Activated CD4-positive, CD25-positive, alpha-beta regulatory T cell treated with anti-CD3 and anti-CD28 coated beads, Interleukin-2, amount 50 U/mL, for 24 hours (primary cell): Measurements from ENCODE around the gene ZNF644.

Experiments used
- ATAC-seq, 2 donors: fragments of 150-1000 bp; cut with Tn5 transposase; one replicate each; pipeline ENCODE4 v1.10.0; 2021; ENCODE audit warnings: mild to moderate bottlenecking in 1 of 2, moderate library complexity in 1 of 2

ZNF644 gene

DNA sequence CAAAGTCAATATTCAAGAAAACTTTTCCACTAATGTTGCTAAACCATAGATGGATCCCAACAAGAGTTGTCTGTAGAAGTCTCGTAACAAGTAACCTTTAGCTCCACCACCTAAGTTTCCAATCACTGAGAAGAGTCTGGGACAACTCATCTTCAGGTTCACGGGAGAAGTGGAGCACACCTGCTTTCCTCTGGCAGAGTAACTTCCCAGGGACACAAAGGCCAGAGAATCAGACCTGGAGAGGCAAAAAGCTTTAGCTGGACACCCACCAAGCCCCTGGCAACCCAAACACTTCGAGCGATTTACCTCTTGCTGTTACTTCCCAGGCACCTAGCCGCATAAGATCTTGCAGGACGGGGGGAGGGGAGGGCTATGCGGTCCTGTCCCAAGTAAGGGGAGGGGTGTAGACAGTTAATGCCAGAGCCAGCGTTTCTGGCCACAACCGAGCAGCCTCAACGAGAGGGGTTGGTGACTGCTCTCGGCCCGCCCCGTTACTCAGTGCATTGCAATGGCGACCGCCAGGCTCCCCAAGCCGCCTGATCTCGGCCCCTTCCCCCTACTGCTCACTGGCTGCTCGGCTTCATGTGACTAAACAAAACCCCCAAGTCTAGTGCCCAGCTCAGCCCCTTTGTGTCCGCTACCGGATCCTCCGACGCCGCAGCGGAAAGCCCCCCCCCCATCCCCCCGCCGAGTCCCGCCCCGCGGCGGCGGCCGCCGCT, 709 bp downstream of the ZNF644 start:
- ATAC-seq, result peak; percentile 56 to 57

DNA sequence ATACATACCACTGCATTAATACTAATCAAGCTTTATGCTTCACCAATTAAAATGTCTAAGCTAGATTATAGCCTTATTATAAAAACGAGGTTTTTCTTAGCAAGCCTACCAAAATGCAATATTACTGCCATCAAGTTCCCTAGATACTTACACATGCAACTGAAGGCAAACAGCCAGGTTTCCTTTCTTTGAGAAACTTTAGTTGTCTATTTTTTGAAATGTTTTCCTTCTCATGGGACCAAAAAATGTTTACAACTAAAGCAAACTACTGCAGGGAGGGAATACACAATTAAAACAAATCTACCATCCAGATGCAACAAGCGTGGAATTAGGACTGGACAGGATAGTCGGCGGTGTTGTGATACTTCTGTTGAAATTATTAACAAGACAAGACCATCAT, 1.3 kb downstream of the ZNF644 start:
- ATAC-seq, result no peak

DNA sequence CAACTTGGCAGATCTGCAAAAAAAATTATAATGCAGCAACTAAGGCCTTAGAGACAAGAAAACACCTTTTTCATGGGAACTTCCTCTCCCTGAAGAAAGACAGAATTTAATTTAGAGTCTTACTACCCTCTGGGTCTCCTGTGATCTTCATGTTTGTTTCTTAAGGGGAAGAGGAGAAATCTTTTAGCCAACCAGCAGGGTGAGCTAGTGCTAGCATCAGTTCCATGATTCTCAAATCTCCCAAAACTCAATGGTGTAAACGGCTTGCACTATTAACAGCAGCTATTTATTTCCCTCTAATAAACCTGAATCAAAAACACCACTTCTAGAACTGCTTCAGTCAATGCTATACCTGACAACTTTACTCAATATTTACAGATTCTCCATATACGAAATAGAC, 3.8 kb downstream of the ZNF644 start:
- ATAC-seq, result no peak

DNA sequence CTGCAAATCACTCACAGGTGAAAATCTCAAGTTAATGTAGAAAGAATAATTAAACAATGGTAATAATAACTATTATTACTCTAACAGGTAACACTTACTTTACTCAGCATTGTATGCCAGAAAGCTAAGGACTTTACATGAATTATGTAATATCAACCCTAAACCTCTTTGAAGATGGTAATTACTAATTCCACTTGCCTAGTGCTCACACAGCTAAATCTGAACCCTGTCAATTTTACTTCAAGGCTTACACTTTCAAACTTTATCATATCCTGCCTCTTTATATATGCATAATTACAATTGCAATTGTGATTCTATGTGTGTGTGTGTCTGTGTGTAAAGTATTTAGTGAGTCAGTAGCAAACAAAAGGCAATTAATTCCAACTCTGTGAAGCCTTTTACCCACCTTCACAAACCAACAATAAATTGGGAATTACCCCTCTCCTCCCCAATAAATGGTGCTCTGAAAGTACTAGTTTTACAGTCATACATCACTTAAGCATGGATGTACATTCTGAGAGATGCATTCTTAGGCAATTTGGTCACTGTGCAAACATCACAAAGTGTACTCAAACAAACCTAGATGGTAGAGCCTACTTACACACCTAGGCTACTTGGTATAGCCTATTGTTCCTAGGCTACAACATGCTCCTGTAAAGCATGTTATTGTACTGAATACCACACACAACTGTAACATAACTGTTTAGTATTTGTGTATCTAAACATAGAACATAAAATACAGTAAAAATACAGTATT, 5.9 kb downstream of the ZNF644 start:
- ATAC-seq, result peak; percentile 51 to 55

DNA sequence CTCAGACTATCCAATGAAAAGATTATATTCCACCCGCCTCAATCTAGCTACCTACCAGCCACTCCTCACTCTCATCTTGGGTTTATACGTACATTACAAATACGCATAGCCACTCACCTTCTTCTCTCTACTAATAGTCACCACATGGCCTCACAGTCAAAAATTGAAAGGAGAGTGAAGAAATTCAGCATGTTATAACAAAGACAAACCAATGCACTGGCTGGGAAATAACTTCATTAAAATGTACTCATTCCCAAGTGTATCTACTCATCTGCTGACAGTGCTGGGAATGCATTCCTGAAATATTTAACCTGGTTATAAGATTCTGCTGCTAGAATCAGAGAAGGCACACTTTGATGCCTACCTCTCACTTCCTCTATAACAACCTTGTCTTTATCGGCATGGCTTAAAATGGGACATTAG, 6.5 kb downstream of the ZNF644 start:
- ATAC-seq, result no peak

DNA sequence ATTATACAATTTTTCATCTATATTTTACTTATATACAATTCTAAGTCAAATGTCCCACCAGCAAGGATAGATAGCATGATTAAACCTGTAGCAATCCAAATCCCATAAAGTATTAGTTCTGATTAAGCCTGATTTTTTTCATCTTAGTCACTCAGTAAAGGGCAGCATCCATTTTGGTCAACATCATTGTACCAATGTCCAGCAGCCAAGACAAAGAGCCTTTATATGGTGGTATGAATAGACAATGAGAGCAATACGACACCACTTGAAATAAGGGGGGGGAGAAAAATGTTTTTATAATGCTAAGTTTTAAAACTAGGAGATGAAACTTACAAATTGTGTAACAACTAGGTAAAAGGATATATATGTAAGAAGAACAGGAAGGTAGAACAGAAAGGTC, 7.4 kb downstream of the ZNF644 start:
- no peak for ATAC-seq

DNA sequence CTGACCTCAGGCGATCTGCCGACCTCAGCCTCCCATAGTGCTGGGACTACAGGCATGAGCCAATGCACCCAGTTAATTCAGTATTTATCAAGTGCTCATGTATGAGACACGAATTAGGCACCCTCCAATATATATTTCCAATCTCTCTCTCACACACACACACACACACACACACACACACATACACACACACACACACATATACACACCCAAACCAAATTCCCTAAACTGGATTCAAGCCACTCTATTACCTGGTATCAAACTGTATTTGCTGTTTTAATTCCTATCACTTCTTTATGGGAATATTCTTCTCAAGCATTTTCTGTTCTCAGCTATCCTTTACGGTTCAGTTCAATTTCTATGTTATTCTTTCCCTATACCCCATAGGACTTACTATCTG, 8.5 kb downstream of the ZNF644 start:
- no peak for ATAC-seq

DNA sequence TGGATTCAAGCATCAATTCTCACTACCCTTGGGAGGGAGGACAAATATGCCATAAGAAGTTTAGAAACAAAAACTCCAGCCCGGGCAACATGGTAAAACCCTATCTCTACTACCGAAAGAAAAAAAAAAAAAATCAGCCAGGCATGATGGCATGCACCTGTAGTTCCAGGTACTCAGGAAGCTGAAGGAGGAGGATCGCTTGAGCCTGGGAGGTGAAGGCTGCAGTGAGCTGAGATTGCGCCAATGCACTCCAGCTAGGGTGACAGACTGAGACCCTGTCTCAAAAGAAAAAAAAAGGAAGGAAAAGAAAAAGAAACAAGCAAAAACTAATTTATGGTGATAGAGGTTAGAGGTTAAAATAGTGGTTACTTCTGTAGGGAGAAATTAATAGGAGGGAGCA, 9.6 kb downstream of the ZNF644 start:
- ATAC-seq, result no peak

DNA sequence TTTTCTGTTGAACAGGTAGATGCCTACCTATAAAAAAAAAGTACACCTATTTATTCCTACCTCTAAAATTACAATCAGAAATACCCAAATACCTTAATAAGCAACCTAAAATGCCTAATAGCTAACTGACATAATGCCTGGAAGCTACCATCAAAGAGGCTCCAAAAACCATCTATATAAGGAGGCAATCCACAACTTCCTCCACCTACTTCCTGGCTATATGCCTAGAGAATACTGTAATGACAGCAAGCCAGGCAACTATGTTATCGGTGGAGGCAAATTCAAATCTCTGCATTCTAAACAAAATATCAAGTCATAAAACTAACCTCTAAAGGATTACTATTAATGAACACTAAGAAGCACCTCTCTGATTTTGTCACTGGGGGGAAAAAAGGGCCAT, 10.1 kb downstream of the ZNF644 start:
- ATAC-seq, result no peak

DNA sequence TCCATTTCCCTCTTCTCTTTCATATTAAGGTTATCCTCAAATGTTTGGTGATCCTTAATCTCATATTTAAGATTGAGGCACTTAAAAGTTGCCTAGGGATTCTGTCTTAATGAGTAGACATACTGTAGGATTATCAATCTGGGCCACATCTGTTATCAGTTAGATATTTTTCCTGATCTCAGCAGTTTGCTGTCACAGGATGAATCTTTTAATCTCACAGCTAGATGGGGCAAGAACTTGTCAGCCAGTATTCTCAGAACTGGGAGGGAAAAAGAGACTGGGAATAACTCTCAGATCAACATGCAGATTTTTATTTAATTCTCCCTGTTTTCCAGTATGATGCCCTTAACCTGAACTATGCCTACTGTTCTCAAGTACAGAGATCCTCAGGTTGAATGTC, 14.0 kb downstream of the ZNF644 start:
- no peak for ATAC-seq

DNA sequence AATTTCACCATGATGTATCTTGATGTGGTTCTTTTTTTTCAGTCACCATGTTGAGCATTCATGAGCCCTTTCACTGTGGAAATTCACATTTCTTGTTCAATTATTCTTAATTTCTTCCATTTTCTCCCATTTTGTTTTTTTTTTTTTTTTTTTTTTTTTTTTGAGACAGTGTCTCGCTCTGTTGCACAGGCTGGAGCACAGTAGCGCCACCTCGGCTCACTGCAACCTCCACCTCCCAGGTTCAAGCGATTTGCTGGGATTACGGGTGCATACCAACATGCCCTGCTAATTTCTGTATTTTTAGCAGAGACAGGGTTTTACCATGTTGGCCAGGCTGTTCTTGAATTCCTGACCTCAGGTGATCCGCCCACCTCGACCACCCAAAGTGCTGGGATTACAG, 14.7 kb downstream of the ZNF644 start:
- ATAC-seq, result no peak

DNA sequence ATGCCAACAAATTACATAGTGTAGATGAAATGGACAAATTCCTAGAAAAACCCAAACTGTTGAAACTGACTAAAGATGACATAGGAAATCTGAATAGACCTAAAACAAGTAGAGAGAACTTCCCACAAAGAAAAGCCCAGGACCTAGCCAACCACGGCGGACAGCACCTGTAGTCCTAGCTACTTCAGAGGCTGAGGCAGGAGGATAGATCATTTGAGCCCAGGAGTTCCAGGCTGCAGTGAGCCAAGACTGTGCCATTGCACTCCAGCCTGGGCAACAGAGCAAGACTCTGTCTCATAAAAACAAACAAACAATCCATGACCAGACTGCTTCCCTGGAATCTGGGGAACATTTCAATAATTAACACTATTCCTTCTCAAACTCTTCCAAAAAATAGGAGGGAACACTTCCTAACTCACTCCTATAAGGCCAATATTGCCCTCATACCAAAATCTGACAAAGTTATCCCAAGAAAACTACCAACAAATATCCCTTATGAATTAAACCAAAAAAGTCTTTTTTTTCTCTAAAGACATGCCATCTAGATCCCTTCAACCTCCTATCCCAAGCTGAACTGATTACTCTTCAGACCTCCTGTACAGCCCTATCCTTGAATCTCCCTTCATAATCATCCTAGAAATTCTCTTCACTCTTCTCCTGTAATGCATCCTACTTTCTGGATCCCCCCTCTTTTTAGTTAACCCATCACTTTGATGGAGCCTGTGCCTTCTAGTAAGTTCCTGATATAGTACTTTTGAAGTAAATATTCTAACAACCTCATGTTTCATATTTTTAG, 15.5 kb downstream of the ZNF644 start:
- no peak for ATAC-seq

DNA sequence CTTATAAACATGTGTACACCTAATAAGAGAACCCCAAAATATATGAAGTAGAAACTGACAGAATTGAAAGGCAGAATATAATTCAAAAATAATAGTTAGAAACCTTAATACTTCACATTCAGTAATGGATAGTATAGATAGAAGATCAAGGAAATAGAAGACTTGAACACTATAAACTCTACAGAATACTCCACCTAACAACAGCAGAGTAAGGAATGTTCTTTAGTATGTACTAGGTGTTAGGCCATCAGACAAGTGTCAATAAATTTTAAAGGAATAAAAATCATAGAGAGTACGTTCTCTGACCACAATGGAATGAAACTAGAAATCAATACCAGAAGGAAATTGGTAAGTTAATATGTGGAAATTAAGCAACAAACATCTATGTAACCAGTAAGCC, 16.6 kb downstream of the ZNF644 start:
- no peak for ATAC-seq

DNA sequence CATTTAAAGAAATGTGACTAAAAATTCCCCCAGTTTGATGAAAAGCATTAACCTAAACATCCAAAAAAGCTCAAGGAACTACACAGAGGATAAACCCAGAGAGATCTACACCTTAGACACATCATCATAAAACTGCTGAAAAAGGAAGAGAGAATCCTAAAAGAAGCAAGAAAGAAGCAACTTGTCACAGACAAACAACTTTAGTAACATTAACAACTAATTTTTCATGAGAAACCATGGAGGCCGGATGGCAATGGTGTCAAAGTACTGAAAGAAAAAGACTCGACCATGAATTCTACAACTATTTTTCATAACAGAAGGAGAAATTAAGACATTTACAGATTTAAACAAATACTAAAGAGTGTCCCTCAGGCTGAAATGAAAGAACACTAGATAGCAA, 17.7 kb downstream of the ZNF644 start:
- no peak for ATAC-seq

DNA sequence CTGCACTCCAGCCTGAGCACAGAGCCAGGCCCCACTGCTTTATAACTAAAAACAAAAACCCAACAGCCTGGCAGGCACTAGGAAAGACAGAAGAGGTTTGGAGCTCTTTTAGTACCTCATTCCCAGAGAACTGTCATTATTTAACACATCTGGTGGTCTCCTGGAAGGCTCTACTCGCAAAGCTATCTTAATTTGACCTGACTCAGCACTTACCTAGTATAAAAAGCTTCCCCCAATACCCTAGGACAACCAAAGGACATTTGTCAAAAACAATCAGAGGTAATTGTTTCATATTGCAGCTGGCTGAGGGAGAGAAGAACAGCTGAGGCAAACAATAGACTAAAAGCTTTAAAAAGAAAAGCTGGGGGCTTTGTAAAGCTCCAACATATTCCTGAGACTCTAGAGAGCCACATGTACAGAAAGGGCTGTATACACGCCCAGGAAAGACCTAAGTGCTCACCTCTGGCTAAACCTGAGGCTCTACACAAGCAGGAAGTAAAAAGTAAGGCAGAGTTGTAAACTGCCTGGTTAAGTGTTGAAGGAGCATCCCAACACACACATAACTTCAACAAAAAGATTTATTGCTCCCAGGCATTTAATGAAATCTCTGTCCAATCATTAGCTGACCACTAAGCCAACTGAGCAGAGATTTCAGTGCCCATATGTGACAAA, 25.0 kb downstream of the ZNF644 start:
- no peak for ATAC-seq

DNA sequence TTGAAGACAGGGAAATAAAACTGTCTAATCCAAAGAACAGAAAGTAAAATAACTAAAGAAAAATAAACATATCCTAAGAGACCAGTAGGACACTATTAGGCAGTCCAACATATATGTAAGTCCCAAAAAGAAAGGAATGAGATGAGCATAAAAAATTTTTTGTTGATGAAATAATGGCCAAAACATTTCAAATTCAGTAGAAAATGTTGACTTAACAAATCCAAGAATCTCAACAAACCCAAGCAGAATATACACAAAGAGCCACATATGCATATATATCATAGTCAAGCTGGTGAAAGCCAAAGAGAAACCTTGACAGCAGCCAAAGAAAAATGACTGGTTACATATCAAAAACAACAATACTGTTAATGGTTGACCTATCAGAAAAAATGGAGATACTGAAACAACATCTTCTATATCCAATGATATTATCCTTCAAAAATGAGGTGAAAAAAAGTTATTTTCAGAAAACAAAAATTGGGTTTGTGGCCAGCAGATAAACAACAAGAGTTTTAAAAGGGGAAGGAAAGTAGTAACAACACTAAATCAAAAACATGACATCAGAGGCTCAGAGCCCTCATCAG, 26.4 kb downstream of the ZNF644 start:
- ATAC-seq, result no peak

DNA sequence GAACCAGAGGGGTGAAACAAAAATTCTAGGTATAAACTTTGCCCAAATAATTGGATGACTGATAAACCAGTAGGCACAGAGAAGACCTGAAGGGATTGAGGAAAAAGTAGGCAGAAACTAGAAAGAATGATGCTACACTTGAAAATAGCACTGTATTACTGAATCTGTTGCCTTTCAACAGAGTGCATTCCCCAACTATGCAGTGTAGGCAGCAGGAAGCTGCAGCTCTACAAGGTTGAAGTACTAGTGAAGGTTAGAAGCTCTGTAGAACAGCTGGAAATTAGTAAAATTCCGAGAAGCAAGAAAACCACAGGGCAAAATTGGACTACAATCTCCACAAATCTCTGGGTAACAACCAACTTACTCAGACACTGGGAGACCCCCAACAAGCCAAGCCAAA, 27.4 kb downstream of the ZNF644 start:
- no peak for ATAC-seq

DNA sequence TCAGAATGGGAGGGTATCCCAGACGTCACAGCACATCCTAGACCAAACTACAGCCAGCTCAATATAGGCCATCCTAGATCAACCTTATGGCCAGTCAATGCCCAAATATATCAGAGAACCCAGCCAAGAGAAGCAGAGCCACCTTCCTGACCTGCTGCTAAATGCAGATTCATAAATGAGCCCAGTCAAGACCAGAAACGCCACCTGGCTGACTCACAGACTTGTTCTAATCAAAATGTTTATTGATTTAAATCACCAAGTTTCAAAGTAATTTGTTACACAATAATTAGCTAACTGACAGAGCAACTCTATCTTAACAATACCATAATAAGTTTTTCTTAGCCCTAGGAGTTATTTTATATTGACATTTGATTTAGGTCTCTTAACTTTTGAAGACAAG, 28.6 kb downstream of the ZNF644 start:
- ATAC-seq, result no peak

DNA sequence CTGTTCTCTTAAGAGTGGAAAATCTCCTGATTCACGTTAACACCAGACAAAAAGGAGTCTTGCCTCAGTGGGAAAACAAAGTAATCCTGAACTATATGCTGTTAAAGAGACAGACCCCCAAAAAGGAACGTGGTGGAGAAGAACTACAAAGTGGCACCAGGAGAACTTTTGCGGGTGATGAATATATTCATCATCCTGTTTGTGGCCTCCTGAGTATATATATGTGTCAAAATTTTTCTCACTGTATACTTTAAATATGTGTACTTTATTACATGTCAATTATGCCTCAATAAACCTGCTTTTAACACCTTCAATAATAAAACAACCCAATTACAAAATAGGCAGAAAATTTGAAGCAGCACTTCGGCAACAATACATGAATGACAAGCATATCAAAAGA, 31.1 kb downstream of the ZNF644 start:
- ATAC-seq, result no peak

DNA sequence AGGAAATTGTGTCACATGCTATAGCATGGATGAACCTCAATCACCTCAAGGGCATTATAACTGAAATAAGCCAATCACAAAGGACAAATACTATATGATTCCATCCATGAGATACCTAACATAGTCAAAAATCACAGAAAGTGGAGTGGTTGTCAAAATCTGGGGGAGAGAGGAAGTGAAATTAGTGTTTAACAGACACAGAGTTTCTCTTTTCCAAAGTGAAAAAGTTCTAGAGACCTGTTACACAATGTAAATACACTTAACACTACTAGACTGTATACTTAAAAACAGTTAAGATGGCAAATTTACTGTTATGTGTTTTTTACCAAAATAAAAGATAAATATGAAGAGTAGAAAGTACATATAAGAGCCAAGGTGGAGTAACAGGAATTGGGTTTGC, 31.8 kb downstream of the ZNF644 start:
- ATAC-seq, result no peak

DNA sequence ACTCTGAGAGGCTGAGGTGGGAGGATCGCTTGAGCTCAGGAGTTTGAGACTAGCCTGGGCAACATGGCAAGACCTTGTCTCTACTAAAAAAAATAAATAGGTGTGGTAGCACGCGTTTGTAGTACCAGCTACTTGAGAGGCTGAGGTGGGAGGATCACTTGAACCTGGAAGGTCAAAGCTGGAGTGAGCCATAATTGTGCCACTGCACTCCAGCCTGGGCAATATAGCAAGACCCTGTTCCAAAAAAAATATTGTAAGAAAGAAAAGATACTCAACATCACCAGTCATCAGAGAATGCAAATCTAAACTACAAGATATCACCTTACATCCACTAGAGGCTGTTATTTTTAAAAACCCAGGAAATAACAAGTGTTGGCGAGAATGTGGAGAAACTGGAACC, 32.5 kb downstream of the ZNF644 start:
- no peak for ATAC-seq

DNA sequence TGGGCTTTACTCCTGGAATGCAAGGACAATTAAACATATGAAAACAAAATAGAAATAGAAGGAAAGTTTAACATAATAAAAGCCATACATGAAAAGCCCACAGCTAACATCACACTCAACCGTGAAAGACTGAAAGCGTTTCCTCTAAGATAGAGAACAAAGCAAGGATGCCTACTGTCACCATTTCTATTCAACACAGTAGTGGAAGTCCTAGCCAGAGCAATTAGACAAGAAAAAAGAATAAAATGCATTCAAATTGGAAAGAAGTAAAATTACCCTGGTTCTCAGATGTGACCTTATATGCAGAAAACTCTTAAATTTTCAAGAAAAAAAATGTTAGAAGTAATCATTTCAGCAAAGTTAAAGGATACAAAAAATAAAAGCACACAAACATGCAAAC, 34.0 kb downstream of the ZNF644 start:
- no peak for ATAC-seq

DNA sequence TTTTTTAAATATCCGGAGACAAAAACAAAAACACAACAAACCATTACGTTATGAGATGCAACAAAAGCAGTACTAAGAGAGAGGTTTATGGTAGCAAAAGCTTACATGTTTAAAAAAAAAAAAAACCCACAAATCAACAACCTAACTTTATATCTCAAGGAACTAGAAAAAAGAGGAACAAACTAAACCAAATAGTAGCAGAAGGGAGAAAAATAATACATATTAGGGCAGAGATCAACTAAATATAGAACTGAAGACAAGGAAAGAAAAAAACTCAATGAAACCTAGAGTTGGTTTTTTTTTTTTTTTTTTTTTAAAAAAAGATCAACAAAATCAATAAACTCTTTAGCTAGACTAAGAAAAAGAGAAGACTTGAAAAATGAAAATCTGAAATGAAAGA, 34.9 kb downstream of the ZNF644 start:
- no peak for ATAC-seq
